ENCODE measurements around the gene COL4A6. TPM values are rescaled to one million over a fixed set of nuclear protein-coding genes. Genes with fewer than 3 reads are reported as not detected.

The COL4A6 gene
- total RNA-seq, 1 experiment from 2014 or later = 23.7 TPM

GRCh38 chrX:108331126-108331909, 106.9 kb downstream of the COL4A6 start:
- no peaks in the 10 kb centered on the region for H3K27me3 ChIP-seq (ENCODE audit: control insufficient read depth, insufficient read depth, low read length)
- no peak overlapping the region for H3K4me3 ChIP-seq (ENCODE audit: insufficient read depth, low read depth, low read length)
- no peaks in the 10 kb centered on the region for H3K36me3 ChIP-seq (replicated peaks; ENCODE audit: control insufficient read depth, insufficient read depth, low read length)
- DNase-seq = no peak

- DNase-seq = no peak
- no peaks in the 10 kb centered on the region for H3K36me3 ChIP-seq (replicated peaks; ENCODE audit: control insufficient read depth, insufficient read depth, low read length)
- no peak overlapping the region for H3K4me3 ChIP-seq (ENCODE audit: insufficient read depth, low read depth, low read length)
- no peaks in the 10 kb centered on the region for H3K27me3 ChIP-seq (ENCODE audit: control insufficient read depth, insufficient read depth, low read length)
Measured at GRCh38 chrX:108323751-108324150, 114.5 kb downstream of the COL4A6 start.

GRCh38 chrX:108322234-108322633, 116.0 kb downstream of the COL4A6 start:
- DNase-seq = no peak

GRCh38 chrX:108316456-108316855, 121.8 kb downstream of the COL4A6 start:
- H3K27me3 ChIP-seq (ENCODE audit: control insufficient read depth, insufficient read depth, low read length) = no peaks in the 10 kb centered on the region
- H3K4me3 ChIP-seq (ENCODE audit: insufficient read depth, low read depth, low read length) = no peak overlapping the region
- no peaks in the 10 kb centered on the region for H3K36me3 ChIP-seq (replicated peaks; ENCODE audit: control insufficient read depth, insufficient read depth, low read length)
- DNase-seq = no peak

More at GRCh38 chrX:108322234-108322633, 116.0 kb downstream of the COL4A6 start:
- Histone ChIP-seq H3K36me3 (replicated peaks; ENCODE audit: control insufficient read depth, insufficient read depth, low read length) (no peaks in the 10 kb centered on the region), H3K27me3 (ENCODE audit: control insufficient read depth, insufficient read depth, low read length) (no peaks in the 10 kb centered on the region), H3K4me3 (ENCODE audit: insufficient read depth, low read depth, low read length) (no peak overlapping the region)

- H3K27me3 ChIP-seq (ENCODE audit: control insufficient read depth, insufficient read depth, low read length) = no peaks in the 10 kb centered on the region
- H3K4me3 ChIP-seq (ENCODE audit: insufficient read depth, low read depth, low read length) = no peak overlapping the region
- no peaks in the 10 kb centered on the region for H3K36me3 ChIP-seq (replicated peaks; ENCODE audit: control insufficient read depth, insufficient read depth, low read length)
- no peak for DNase-seq
Measured at GRCh38 chrX:108313669-108314068, 124.6 kb downstream of the COL4A6 start.

- Histone ChIP-seq H3K27me3 (ENCODE audit: control insufficient read depth, insufficient read depth, low read length) (no peaks in the 10 kb centered on the region), H3K4me3 (ENCODE audit: insufficient read depth, low read depth, low read length) (no peak overlapping the region), H3K36me3 (replicated peaks; ENCODE audit: control insufficient read depth, insufficient read depth, low read length) (no peaks in the 10 kb centered on the region)
- peak; percentile 7 for DNase-seq
Measured at GRCh38 chrX:108312957-108313356, 125.3 kb downstream of the COL4A6 start.

- Histone ChIP-seq H3K36me3 (replicated peaks; ENCODE audit: control insufficient read depth, insufficient read depth, low read length) (no peaks in the 10 kb centered on the region), H3K27me3 (ENCODE audit: control insufficient read depth, insufficient read depth, low read length) (no peaks in the 10 kb centered on the region), H3K4me3 (ENCODE audit: insufficient read depth, low read depth, low read length) (no peak overlapping the region)
- DNase-seq = no peak
Measured at GRCh38 chrX:108312011-108312410, 126.2 kb downstream of the COL4A6 start.

- Histone ChIP-seq H3K36me3 (replicated peaks; ENCODE audit: control insufficient read depth, insufficient read depth, low read length) (no peaks in the 10 kb centered on the region), H3K27me3 (ENCODE audit: control insufficient read depth, insufficient read depth, low read length) (no peaks in the 10 kb centered on the region), H3K4me3 (ENCODE audit: insufficient read depth, low read depth, low read length) (no peak overlapping the region)
- no peak for DNase-seq
Measured at GRCh38 chrX:108310506-108310905, 127.7 kb downstream of the COL4A6 start.

- Histone ChIP-seq H3K27me3 (ENCODE audit: control insufficient read depth, insufficient read depth, low read length) (no peaks in the 10 kb centered on the region), H3K4me3 (ENCODE audit: insufficient read depth, low read depth, low read length) (no peak overlapping the region), H3K36me3 (replicated peaks; ENCODE audit: control insufficient read depth, insufficient read depth, low read length) (no peaks in the 10 kb centered on the region)
- DNase-seq = no peak
Measured at GRCh38 chrX:108309144-108309543, 129.1 kb downstream of the COL4A6 start.

- H3K4me3 ChIP-seq (ENCODE audit: insufficient read depth, low read depth, low read length) = no peak overlapping the region
- no peak for DNase-seq
- H3K36me3 ChIP-seq (replicated peaks; ENCODE audit: control insufficient read depth, insufficient read depth, low read length) = no peaks in the 10 kb centered on the region
- H3K27me3 ChIP-seq (ENCODE audit: control insufficient read depth, insufficient read depth, low read length) = no peaks in the 10 kb centered on the region
Measured at GRCh38 chrX:108307132-108308085, 130.8 kb downstream of the COL4A6 start.

GRCh38 chrX:108306086-108306485, 132.1 kb downstream of the COL4A6 start:
- DNase-seq = no peak
- Histone ChIP-seq H3K4me3 (ENCODE audit: insufficient read depth, low read depth, low read length) (no peak overlapping the region), H3K27me3 (ENCODE audit: control insufficient read depth, insufficient read depth, low read length) (no peaks in the 10 kb centered on the region), H3K36me3 (replicated peaks; ENCODE audit: control insufficient read depth, insufficient read depth, low read length) (no peaks in the 10 kb centered on the region)

GRCh38 chrX:108304757-108305156, 133.5 kb downstream of the COL4A6 start:
- no peak for DNase-seq
- no peak overlapping the region for H3K4me3 ChIP-seq (ENCODE audit: insufficient read depth, low read depth, low read length)

GRCh38 chrX:108304210-108304609, 134.0 kb downstream of the COL4A6 start:
- DNase-seq = peak; percentile 52
- no peaks in the 10 kb centered on the region for H3K27me3 ChIP-seq (ENCODE audit: control insufficient read depth, insufficient read depth, low read length)
- H3K36me3 ChIP-seq (replicated peaks; ENCODE audit: control insufficient read depth, insufficient read depth, low read length) = no peaks in the 10 kb centered on the region
- no peak overlapping the region for H3K4me3 ChIP-seq (ENCODE audit: insufficient read depth, low read depth, low read length)

More at GRCh38 chrX:108304757-108305156, 133.5 kb downstream of the COL4A6 start:
- Histone ChIP-seq H3K27me3 (ENCODE audit: control insufficient read depth, insufficient read depth, low read length) (no peaks in the 10 kb centered on the region), H3K36me3 (replicated peaks; ENCODE audit: control insufficient read depth, insufficient read depth, low read length) (no peaks in the 10 kb centered on the region)

- Histone ChIP-seq H3K4me3 (ENCODE audit: insufficient read depth, low read depth, low read length) (no peak overlapping the region), H3K27me3 (ENCODE audit: control insufficient read depth, insufficient read depth, low read length) (no peaks in the 10 kb centered on the region), H3K36me3 (replicated peaks; ENCODE audit: control insufficient read depth, insufficient read depth, low read length) (no peaks in the 10 kb centered on the region)
- DNase-seq = no peak
Measured at GRCh38 chrX:108303682-108304081, 134.5 kb downstream of the COL4A6 start.

GRCh38 chrX:108299704-108300103, 138.5 kb downstream of the COL4A6 start:
- DNase-seq = no peak
- no peaks in the 10 kb centered on the region for H3K36me3 ChIP-seq (replicated peaks; ENCODE audit: control insufficient read depth, insufficient read depth, low read length)
- no peaks in the 10 kb centered on the region for H3K27me3 ChIP-seq (ENCODE audit: control insufficient read depth, insufficient read depth, low read length)
- no peak overlapping the region for H3K4me3 ChIP-seq (ENCODE audit: insufficient read depth, low read depth, low read length)

Measured in H7 (cell line).